Measurements from ENCODE around the gene SPX.

- TF ChIP-seq CTCF (IDR thresholded peaks at IDR 0.05; ENCODE audit: borderline replicate concordance, extremely low read depth, low read length, poor library complexity, severe bottlenecking) (no peak), EZH2 (IDR thresholded peaks at IDR 0.05; ENCODE audit: borderline replicate concordance, low read depth, low read length, severe bottlenecking) (no peak)
Measured at GRCh38 chr12:21529456-21529855, 3.4 kb downstream of the SPX start.
